Vagina (tissue), 2 donors: ENCODE results near the gene CALHM4.

Source experiments
- CTCF ChIP-seq, 3 experiments: fragments of 450-650 bp in 2 of 3; fragments of 200-600 bp in 1 of 3; sonication (generic) in 1 of 3; IDR thresholded peaks; one replicate each; pipeline ENCODE4 v1.5.1; 2017 to 2019; ENCODE audit warnings: antibody characterized with exemption in 3 of 3, mild to moderate bottlenecking in 2 of 3, moderate library complexity in 2 of 3
- POLR2A ChIP-seq, 2 donors: fragments of 450-650 bp; IDR thresholded peaks; one replicate each; pipeline ENCODE4 v1.6.1; 2017; ENCODE audit warnings: antibody characterized with exemption in 2 of 2, mild to moderate bottlenecking in 2 of 2, moderate library complexity in 2 of 2
- POLR2AphosphoS5 ChIP-seq, 2 donors: sonication (generic); formaldehyde crosslinking; IDR thresholded peaks; one replicate each; pipeline ENCODE4 v1.9.0; 2017; ENCODE audit warnings: antibody characterized with exemption in 2 of 2, mild to moderate bottlenecking in 2 of 2, low read depth in 1 of 2; ENCODE audit not compliant: insufficient read depth in 1 of 2

GRCh38 chr6:116513224-116513875, 40.2 kb upstream of the CALHM4 start:
- TF ChIP-seq CTCF (IDR thresholded peaks at IDR 0.05) (no peak), POLR2A (IDR thresholded peaks at IDR 0.05) (no peak), POLR2AphosphoS5 (IDR thresholded peaks at IDR 0.05; ENCODE audit: insufficient read depth in 1 of 2, low read depth in 1 of 2) (no peak)
